ENCODE data around the gene USP1. TPM values are rescaled to one million over a fixed set of nuclear protein-coding genes. Genes with fewer than 3 reads are reported as not detected.

USP1 gene
- polyA plus RNA-seq, 10 donors, result 35.7 to 54.7 (median 45.0) TPM

GRCh38 chr1:62484824-62485468, 48.1 kb downstream of the USP1 start:
- DNase-seq, result no peak

DNA sequence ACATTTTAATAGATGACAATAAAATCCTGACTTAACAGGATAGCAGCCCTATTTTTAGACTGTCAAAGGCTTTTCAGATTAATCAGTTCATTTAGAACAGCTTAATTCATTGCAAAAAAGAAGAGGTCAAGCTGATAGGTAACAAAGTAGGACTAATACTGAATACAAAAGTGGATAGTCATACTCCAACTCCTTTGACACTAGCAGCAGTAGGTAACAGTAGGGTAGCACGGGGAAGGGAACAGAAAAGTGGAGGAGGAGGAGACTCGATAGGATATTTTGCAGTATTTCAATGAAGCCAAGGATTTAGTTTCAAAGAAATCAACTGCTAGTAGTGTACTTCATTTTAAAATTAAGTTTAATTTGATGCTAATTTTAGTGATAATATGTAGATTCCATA, 51.1 kb downstream of the USP1 start:
- no peak for DNase-seq

- no peak for DNase-seq
Observed at GRCh38 chr1:62492521-62492920, 55.7 kb downstream of the USP1 start.

GRCh38 chr1:62493656-62494055, 56.8 kb downstream of the USP1 start:
- no peak for DNase-seq

DNA sequence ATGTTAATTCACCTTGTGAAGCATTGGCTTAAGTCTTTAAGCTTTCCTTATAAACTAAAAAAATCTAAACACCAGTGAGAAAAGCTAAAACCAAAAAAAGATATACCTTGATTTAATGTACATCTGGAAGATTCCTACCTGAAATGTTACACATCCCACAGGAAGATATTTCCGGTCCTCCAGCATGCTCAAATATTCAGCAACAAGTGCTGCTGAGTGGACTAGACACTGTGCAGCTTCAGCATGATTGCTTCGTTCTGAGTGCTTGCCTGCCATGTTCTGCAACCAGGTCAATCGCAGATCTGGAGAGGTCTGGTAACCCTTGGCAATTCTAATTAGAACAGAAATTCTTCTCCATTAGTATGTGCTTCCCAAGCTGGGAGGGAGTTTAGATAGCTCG, 57.3 kb downstream of the USP1 start:
- no peak for DNase-seq

GRCh38 chr1:62500210-62500609, 63.4 kb downstream of the USP1 start:
- DNase-seq, result no peak

Other genes starting within 250 kb of the USP1 start
- gene L1TD1, start 242.2 kb upstream of the USP1 start, polyA plus RNA-seq (ENCODE audit: insufficient read length in 10 of 10), result 1 to 10 TPM in 8 of 10 donors, under 1 TPM in 2; 0.88 to 4.7 (median 1.5) TPM
- 10 to 100 TPM in 7 of 10 donors, 1 to 10 TPM in 3; 8.2 to 14.2 (median 10.8) TPM for gene KANK4, start 117.6 kb upstream of the USP1 start, polyA plus RNA-seq (ENCODE audit: insufficient read length in 10 of 10)
- gene ANGPTL3, start 160.5 kb downstream of the USP1 start, polyA plus RNA-seq (ENCODE audit: insufficient read length in 10 of 10), result under 1 TPM in 7 of 10 donors, not detected in 3; 0.07 to 0.64 (median 0.12) TPM